H1 (cell line): ENCODE data around the gene NBEA.

Source experiments
- ASH2L ChIP-seq: fragments of 200-600, 300-600 bp; sonication (generic); IDR thresholded peaks from one replicate; pipeline ENCODE4 v1.7.1; 2017; ENCODE audit warnings: low read length
- ATF2 ChIP-seq: IDR thresholded peaks from 2 replicates; pipeline ENCODE4 v1.6.1; 2012; ENCODE audit warnings: low read length, inconsistent platforms
- CHD1 ChIP-seq: IDR thresholded peaks from 2 replicates; pipeline ENCODE4 v1.6.1; 2012; ENCODE audit warnings: low read depth, low read length, improper control_type of control experiment
- CTCF ChIP-seq, 3 experiments: IDR thresholded peaks; 1 replicate in 2 of 3; 2 replicates in 1 of 3; pipeline versions ENCODE4 v1.5.1 to v1.6.1; 2011; ENCODE audit warnings: low read length in 3 of 3, mild to moderate bottlenecking in 3 of 3, inconsistent platforms in 2 of 3, low read depth in 1 of 3, moderate library complexity in 1 of 3; ENCODE audit not compliant: insufficient read depth in 1 of 3; ENCODE audit errors: control extremely low read depth in 1 of 3
- EZH2 ChIP-seq: fragments of 200-600 bp; sonication (generic); IDR thresholded peaks from 2 replicates; pipeline ENCODE4 v1.7.1; 2012; ENCODE audit warnings: low read depth, mild to moderate bottlenecking, moderate library complexity, low read length, inconsistent platforms; ENCODE audit not compliant: severe bottlenecking
- NRF1 ChIP-seq: IDR thresholded peaks from 2 replicates; pipeline ENCODE4 v1.6.1; 2011; ENCODE audit warnings: mild to moderate bottlenecking, low read depth, low read length, improper control_type of control experiment
- POLR2A ChIP-seq, 2 experiments: IDR thresholded peaks; 1 replicate in 1 of 2; 2 replicates in 1 of 2; pipeline ENCODE4 v1.6.1; 2011; ENCODE audit warnings: low read depth in 2 of 2, low read length in 2 of 2, mild to moderate bottlenecking in 2 of 2; ENCODE audit errors: control extremely low read depth in 1 of 2
- SIX5 ChIP-seq: IDR thresholded peaks from 2 replicates; pipeline ENCODE4 v1.6.1; 2011; ENCODE audit warnings: mild to moderate bottlenecking, low read depth, low read length
- SP4 ChIP-seq: IDR thresholded peaks from 2 replicates; pipeline ENCODE4 v1.6.1; 2012; ENCODE audit warnings: low read length, inconsistent platforms
- SRF ChIP-seq: IDR thresholded peaks from 2 replicates; pipeline ENCODE4 v1.6.1; 2011; ENCODE audit warnings: mild to moderate bottlenecking, low read depth, low read length, moderate library complexity
- TAF1 ChIP-seq: IDR thresholded peaks from 2 replicates; pipeline ENCODE4 v1.6.1; 2011; ENCODE audit warnings: mild to moderate bottlenecking, low read depth, low read length

GRCh38 chr13:35465371-35465770 lies 523.3 kb downstream of the NBEA start:
- TF ChIP-seq SIX5, result no peak
- TF ChIP-seq CTCF (IDR thresholded peaks at IDR 0.05; ENCODE audit: control extremely low read depth in 1 of 3, insufficient read depth in 1 of 3, low read depth in 1 of 3, low read length in 3 of 3), result no peak
- no peak for TF ChIP-seq ATF2
- no peak for TF ChIP-seq SP4
- TF ChIP-seq EZH2, result no peak
- TF ChIP-seq NRF1, result no peak
- TF ChIP-seq POLR2A (IDR thresholded peaks at IDR 0.05; ENCODE audit: control extremely low read depth in 1 of 2, low read depth in 2 of 2, low read length in 2 of 2), result no peak
- TF ChIP-seq ASH2L, result no peak
- no peak for TF ChIP-seq SRF
- TF ChIP-seq TAF1, result no peak
- no peak for TF ChIP-seq CHD1
